ENCODE measurements around the gene CCDC85A.

- TF ChIP-seq, protein P1, sequence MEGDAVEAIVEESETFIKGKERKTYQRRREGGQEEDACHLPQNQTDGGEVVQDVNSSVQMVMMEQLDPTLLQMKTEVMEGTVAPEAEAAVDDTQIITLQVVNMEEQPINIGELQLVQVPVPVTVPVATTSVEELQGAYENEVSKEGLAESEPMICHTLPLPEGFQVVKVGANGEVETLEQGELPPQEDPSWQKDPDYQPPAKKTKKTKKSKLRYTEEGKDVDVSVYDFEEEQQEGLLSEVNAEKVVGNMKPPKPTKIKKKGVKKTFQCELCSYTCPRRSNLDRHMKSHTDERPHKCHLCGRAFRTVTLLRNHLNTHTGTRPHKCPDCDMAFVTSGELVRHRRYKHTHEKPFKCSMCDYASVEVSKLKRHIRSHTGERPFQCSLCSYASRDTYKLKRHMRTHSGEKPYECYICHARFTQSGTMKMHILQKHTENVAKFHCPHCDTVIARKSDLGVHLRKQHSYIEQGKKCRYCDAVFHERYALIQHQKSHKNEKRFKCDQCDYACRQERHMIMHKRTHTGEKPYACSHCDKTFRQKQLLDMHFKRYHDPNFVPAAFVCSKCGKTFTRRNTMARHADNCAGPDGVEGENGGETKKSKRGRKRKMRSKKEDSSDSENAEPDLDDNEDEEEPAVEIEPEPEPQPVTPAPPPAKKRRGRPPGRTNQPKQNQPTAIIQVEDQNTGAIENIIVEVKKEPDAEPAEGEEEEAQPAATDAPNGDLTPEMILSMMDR (IDR thresholded peaks at IDR 0.05): no peak
- TF ChIP-seq EP300 (IDR thresholded peaks at IDR 0.05): no peak
Measured at GRCh38 chr2:56134861-56135260, 48.9 kb upstream of the CCDC85A start.

Data from ovary (tissue), 3 donors.